ENCODE data around the gene EML6.

EML6 gene

GRCh38 chr2:54878182-54878581 is 154.7 kb downstream of the EML6 start:
- no peak for DNase-seq (ENCODE audit: low read depth)
- TF ChIP-seq CTCF (IDR thresholded peaks at IDR 0.05; ENCODE audit: insufficient read depth, low read depth, low read length, missing control alignments): no peak
- no peak overlapping the region for H3K4me3 ChIP-seq (ENCODE audit: low read depth, low read length)

- DNase-seq (ENCODE audit: low read depth): no peak
- H3K4me3 ChIP-seq (ENCODE audit: low read depth, low read length): no peak overlapping the region
- no peak for TF ChIP-seq CTCF (IDR thresholded peaks at IDR 0.05; ENCODE audit: insufficient read depth, low read depth, low read length, missing control alignments)
Measured at GRCh38 chr2:54879032-54879431, 155.6 kb downstream of the EML6 start.

- DNase-seq (ENCODE audit: low read depth): no peak
- TF ChIP-seq CTCF (IDR thresholded peaks at IDR 0.05; ENCODE audit: insufficient read depth, low read depth, low read length, missing control alignments): no peak
- H3K4me3 ChIP-seq (ENCODE audit: low read depth, low read length): no peak overlapping the region
Measured at GRCh38 chr2:54879598-54880332, 156.3 kb downstream of the EML6 start.

- no peak for DNase-seq (ENCODE audit: low read depth)
- no peak overlapping the region for H3K4me3 ChIP-seq (ENCODE audit: low read depth, low read length)
- no peak for TF ChIP-seq CTCF (IDR thresholded peaks at IDR 0.05; ENCODE audit: insufficient read depth, low read depth, low read length, missing control alignments)
Measured at GRCh38 chr2:54880428-54880827, 157.0 kb downstream of the EML6 start.

- no peak for DNase-seq (ENCODE audit: low read depth)
- no peak for TF ChIP-seq CTCF (IDR thresholded peaks at IDR 0.05; ENCODE audit: insufficient read depth, low read depth, low read length, missing control alignments)
- H3K4me3 ChIP-seq (ENCODE audit: low read depth, low read length): no peak overlapping the region
Measured at GRCh38 chr2:54881759-54882158, 158.3 kb downstream of the EML6 start.

- TF ChIP-seq CTCF (IDR thresholded peaks at IDR 0.05; ENCODE audit: insufficient read depth, low read depth, low read length, missing control alignments): no peak
- DNase-seq (ENCODE audit: low read depth): no peak
- H3K4me3 ChIP-seq (ENCODE audit: low read depth, low read length): no peak overlapping the region
Measured at GRCh38 chr2:54885891-54886290, 162.4 kb downstream of the EML6 start.

Data from GM12865 (cell line).